GM21576 (cell line): ENCODE measurements around the gene UBR3.
"Not testable (repeated sequence)": the region's sequence is repeated elsewhere in the genome, so short reads cannot be mapped to it uniquely, and the experiment has no call there.

Experiments used
- ATAC-seq: cut with Tn5 transposase; IDR thresholded peaks from one replicate; pipeline ENCODE4 v1.9.1; 2021; ENCODE audit warnings: mild to moderate bottlenecking, moderate library complexity; ENCODE audit not compliant: unreplicated experiment

The UBR3 gene, protein sequence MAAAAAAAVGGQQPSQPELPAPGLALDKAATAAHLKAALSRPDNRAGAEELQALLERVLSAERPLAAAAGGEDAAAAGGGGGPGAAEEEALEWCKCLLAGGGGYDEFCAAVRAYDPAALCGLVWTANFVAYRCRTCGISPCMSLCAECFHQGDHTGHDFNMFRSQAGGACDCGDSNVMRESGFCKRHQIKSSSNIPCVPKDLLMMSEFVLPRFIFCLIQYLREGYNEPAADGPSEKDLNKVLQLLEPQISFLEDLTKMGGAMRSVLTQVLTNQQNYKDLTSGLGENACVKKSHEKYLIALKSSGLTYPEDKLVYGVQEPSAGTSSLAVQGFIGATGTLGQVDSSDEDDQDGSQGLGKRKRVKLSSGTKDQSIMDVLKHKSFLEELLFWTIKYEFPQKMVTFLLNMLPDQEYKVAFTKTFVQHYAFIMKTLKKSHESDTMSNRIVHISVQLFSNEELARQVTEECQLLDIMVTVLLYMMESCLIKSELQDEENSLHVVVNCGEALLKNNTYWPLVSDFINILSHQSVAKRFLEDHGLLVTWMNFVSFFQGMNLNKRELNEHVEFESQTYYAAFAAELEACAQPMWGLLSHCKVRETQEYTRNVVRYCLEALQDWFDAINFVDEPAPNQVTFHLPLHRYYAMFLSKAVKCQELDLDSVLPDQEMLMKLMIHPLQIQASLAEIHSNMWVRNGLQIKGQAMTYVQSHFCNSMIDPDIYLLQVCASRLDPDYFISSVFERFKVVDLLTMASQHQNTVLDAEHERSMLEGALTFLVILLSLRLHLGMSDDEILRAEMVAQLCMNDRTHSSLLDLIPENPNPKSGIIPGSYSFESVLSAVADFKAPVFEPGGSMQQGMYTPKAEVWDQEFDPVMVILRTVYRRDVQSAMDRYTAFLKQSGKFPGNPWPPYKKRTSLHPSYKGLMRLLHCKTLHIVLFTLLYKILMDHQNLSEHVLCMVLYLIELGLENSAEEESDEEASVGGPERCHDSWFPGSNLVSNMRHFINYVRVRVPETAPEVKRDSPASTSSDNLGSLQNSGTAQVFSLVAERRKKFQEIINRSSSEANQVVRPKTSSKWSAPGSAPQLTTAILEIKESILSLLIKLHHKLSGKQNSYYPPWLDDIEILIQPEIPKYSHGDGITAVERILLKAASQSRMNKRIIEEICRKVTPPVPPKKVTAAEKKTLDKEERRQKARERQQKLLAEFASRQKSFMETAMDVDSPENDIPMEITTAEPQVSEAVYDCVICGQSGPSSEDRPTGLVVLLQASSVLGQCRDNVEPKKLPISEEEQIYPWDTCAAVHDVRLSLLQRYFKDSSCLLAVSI (N-terminal part only)

DNA sequence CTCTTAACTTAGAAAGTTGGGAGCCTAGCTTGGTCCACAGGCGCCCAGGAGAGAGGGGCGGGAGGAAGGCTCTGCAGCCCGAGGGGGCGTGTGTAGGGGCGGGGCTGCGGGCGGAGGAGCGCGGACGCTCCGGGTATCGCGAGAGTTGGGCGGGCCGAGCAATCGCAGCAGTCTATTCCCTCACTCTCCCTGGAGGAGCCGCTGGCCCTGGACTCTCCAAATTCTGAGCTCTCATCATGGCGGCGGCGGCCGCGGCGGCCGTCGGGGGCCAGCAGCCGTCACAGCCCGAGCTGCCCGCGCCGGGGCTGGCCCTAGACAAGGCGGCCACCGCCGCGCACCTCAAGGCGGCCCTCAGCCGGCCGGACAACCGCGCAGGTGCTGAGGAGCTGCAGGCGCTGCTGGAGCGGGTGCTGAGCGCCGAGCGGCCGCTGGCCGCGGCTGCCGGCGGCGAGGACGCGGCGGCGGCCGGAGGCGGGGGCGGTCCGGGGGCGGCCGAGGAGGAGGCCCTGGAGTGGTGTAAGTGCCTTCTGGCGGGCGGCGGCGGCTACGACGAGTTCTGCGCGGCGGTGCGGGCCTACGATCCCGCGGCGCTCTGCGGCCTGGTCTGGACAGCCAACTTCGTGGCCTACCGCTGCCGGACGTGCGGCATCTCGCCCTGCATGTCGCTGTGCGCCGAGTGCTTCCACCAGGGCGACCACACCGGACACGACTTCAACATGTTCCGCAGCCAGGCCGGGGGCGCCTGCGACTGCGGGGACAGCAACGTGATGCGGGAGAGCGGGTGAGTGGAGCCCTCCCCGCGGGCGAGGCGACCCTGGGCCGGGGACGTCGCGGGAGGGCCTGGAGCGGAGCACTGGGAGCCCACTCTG lies at the start of gene UBR3:
TSS of gene UBR3 (plus strand) at position 183 of the 869 bp plus-strand sequence. CDS start at position 237, 54 bp downstream.
- ATAC-seq: peak; percentile 83

DNA sequence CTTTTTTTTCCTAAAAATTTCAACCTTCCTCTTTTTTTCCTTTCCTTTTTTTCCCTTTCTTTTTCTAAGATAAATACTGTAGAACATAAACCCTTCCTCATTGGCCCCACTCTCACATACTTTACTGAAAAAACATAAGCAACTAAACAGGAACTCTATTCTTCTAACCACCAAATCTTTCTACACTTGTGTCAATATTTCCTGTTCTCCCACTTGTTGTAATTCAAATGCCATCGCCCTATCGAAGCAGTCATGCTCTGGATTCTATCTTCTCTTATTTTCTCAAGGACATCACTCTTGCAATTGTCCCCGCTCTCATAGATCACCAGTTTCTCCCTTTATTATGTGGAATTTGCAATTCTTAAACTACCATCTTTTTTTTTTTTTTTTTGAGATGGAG lies 48.8 kb upstream of the UBR3 start:
- ATAC-seq: no peak

DNA sequence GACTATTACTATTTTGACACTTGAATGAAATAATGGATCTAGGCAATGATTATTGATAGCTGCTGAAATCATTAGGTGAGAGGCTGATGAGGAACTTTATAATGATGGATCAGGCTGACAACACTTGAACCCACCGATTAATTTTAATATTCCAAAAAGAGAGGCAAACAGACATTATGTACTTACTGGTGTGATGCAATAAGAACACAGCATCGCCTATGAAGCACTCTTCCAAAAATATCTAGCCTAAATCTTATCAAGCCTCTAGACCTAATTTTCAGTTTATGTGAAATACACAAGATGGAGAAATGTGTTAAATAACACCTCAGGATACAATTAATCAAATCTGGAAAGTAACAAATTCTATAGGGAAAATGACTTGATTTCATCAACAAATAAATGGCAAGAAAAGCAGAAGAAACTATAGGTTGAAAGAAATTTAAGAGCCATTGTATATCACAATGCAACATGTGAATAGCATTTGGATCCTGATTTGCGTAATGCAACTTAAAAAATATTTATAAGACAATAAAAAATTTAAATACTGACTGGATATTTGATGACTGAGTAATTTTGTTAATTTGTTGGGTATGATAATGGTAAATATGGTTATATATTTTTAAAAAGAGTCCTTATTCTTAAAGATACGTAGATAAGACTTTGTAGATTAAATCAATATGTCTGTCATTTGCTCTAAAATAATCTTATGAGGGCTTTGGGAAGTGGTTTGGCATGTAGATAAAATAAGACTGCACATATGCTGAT lies 45.8 kb upstream of the UBR3 start:
- ATAC-seq: no peak

DNA sequence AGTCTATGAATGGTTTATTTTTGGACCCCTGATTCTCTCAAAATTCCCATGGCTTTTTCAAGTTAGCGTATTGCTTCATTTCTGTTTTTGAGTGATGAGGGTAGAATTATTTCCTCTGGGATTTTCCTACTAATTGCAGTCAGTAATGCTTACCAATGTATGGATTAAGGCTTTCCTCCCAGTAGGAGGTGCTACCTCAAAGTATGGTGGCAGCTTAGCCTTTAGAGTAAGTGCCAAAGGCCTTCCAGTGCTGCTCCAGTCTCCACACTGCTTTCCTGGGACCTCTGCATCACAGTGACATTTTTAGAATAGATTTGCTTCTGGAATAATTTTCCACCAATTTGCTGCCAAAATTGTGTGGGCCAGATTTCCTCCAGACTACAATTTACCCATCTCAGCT lies 44.7 kb upstream of the UBR3 start:
- ATAC-seq: no peak

DNA sequence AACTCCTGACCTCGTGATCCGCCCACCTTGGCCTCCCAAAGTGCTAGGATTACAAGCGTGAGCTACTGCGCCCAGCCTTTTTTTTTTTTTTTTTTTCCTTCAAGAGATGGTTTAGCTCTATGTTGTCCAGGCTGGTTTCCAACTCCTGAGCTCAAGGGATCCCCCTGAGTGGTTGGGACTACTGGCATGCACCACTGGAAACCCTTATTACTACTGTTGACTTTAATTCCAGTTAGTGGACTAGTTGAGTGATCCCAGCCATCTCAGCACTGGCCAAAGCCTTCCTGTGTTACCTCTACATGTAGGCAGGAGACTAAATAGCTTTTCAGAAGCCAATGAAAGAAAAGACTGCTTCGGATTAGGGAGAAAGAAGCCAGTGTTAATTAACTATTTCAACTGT lies 36.7 kb upstream of the UBR3 start:
- ATAC-seq: no peak

DNA sequence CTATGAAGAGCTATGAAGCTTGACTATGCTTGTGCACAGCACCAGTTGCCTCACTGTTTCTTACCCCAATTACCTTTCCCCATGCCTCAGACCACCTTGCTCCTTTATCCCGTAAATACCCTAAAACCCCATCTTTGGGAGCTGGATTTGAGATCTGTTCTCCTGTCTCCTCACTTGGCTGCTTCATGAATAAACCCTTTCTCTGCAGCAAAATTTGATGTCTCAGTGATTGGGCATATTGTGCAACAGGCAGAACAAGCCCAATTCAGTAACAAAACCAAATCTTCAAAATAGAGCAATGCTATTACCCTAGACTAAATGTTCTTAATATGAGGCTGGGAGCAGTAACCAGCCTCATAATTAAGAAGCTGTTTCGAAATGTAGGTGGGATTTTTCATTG lies 32.1 kb upstream of the UBR3 start:
- no peak for ATAC-seq

DNA sequence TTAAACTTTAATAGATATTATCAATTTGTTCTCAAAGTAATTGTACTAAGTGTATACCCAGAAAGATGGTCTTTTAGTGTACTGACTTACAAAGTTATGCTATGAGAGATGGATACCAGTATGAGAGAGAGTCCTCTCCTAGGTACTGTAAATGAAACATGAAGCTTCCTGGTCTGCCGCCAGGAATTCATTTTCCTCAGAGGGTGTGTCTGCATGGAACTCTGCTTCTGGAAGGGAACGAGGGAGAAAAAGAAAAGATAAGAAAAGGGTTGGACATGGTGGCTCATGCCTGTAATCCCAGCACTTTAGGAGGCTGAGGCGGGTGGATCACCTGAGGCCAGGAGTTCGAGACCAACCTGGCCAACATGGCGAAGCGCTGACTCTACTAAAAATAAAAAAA lies 30.8 kb upstream of the UBR3 start:
- ATAC-seq: no peak

DNA sequence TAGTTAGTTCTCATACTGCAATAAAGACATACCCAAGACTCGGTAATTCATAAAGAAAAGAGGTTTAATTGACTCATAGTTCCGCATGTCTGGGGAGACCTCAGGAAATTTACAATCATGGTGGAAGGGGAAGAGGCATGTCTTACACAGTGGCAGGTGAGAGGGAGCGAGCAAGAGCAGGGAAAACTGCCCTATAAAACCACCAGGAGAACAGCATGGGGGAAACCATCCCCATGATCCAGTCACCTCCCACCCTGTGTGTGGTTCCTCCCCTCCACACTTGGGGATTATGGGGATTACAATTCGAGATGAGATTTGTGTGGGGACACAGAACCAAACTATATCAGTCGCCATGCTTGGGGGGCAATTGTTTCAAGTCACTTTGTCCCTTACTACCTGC lies 29.7 kb upstream of the UBR3 start:
- ATAC-seq: no peak

DNA sequence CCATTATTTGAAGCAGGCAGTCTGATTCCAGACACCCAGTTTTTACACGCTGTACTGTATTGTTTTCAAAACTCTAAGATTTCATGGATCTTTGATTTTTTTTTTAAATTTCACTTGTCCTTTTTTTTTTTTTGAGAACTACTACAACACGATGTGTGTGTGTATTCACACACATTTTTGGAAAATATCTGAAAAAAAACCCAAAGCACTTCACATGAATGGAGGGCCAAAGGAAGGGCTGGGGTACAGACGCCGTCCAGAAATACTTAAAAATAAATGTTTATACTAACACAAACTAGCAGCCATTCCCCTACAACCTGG lies 28.9 kb upstream of the UBR3 start:
- peak; percentile 1 for ATAC-seq

DNA sequence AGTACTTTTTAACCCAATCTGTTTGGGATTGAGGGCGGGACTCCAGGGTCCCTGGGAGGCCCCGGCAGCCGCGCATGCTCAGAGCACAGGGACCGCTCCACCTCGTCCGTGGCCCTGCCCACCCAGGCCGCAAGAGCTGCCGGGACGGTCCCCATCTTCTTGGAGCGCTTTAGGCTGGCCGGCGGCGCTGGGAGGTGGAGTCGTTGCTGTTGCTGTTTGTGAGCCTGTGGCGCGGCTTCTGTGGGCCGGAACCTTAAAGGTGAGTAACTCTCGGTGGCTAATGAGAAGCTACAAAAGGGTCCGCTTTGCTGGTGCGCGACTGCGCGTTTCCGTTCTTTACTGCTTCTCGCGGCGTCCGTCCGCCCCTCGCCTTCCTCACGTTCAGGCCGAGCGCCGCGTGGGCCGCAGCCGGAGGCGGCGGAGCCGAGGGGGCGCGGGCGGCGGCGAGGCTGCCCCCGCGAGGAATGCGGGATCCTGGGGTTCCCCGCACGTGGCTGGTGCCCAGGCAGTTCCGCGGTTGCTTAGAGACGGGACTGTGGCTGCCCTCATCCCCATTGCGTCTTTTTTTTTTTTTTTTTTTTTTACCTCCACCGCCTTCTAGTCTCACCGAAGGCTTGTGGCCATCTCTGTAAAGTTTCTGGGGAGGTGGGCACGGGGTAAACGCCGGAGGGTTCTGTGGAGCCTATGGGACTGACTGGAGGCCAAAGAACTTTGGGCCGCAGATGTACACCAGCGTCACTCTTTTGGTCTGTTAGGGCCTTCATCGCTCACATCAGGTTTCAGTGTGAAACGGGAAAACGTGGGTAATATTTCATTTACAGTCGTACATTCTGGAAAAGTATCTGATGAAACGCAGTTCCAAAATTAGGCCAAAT lies 28.3 kb upstream of the UBR3 start, which contains the start of gene SSB:
TSS of gene SSB (plus strand) at position 154 of the 875 bp plus-strand sequence. CDS start 2,090 bp downstream, outside the sequence.
- ATAC-seq: peak; percentile 94

DNA sequence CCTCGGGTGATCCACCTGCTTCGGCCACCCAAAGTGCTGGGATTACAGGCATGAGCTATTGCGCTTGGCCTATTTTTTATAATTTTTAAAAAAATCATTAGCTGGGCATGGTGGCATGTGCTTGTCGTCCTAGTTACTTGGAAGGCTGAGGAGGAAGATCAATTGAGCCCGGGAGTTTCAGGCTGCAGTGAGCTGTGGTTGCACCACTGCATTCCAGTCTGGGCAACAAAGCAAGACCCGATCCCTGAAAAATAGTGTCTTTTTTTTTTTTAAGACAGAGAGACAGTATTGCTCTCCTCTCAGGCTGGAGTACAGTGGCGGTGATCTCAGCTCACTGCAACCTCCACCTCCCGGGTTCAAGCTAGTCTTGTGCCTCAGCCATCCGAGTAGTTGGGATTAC lies 23.8 kb upstream of the UBR3 start:
- no peak for ATAC-seq

DNA sequence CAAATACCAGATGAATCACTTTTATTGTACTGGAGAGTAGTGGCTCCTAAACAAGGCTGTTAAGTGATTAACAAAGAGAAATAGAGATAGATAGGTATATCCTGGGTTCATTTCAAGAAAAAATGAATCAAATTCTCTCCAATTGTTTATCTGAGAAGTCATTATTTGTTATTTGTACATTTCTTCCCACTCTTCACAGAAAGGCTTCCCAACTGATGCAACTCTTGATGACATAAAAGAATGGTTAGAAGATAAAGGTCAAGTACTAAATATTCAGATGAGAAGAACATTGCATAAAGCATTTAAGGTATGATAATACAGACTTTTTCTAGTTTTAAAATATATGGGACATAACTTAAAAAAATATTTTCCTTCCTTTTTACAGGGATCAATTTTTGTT lies 20.7 kb upstream of the UBR3 start:
- no peak for ATAC-seq

DNA sequence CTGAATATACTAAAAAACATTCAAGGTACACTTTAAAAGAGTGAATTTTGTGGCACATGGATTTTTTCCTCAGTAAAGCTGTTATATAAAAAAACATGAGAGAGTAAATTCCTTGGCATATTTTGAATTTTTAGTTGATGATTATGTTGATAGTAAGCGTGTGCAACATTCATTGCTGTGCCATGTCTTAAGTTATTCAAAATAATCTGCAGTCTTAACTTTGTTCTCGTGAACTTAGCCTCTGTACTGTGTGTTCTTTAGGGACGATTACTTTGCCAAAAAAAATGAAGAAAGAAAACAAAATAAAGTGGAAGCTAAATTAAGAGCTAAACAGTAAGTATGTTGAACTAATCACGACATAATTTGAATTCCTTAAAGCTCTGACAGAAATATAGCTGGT lies 19.0 kb upstream of the UBR3 start:
- no peak for ATAC-seq

DNA sequence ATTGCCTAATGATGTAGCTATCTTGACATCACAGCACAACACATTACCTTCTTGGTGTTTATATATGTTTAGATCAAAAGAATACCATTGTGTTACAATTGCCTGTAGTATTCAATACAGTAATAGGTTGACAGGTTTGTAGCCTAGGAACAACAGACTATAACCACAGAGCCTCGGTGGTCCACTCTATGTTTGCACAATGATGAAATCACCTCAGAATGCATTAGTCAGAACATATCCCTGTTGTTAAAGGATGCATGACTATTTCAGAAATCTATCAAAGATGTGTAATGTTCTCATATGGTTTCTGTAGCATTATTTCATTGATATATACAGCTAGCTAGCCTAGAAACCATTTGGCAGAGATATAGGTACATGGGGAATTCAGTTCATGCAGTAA lies 11.4 kb upstream of the UBR3 start:
- no peak for ATAC-seq

DNA sequence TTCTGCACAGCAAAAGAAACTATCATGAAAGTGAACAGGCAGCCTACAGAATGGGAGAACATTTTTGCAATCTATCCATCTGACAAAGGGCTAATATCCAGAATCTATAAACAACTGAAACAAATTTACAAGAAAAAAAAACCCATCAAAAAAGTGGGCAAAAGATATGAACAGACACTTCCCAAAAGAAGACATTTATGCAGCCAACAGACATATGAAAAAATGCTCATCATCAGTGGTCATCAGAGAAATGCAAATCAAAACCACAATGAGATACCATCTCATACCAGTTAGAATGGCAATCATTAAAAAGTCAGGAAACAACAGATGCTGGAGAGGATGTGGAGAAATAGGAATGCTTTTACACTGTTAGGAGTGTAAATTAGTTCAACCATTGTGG lies 10.3 kb upstream of the UBR3 start:
- not testable (repeated sequence) for ATAC-seq

DNA sequence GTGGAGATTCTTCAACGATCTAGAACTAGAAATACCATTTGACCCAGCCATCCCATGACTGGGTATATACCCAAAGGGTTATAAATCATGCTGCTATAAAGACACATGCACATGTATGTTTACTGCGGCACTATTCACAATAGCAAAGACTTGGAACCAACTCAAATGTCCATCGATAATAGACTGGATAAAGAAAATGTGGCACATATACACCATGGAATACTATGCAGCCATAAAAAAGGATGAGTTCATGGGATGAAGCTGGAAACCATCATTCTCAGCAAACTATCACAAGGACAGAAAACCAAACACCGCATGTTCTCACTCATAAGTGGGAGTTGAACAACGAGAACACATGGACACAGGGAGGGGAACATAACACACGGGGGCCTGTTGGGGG lies 9.9 kb upstream of the UBR3 start:
- not testable (repeated sequence) for ATAC-seq

DNA sequence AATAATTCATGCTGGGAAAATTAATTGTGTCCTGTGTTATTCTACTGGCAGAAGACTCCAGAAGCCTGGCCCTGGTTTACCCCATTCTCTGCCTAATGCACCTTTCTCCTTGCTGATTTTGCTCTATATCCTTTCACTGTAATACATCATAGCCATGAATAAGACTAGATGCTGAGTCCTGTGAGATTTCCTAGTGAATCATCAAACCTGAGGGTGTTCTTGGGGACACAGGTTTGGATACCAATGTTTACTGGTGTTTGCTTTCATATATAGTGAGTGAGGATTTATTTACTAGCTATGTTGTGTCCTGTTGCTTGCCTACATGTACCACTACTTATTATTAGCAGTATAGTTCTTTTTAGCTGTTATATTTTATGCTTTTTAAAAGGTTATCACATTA lies 9.0 kb upstream of the UBR3 start:
- ATAC-seq: no peak

DNA sequence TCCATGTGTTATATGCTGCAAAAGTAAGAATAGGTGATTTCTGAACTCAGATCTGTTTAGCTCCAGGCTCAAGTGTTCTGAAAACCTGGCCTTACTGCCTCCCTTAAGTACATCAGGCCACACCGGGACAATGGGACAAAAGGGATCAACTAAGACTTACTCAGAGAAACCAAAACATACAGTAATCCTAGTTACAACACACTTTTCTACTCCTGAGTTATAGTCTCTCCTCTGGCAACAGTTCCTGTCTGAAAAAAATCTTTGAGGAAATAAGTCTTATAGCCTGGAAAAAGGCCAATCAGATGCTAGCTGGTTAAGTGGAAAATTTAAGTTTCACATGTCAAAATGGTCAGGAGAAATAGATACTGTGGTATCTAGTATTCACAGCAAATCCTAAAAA lies 8.1 kb upstream of the UBR3 start:
- ATAC-seq: no peak

DNA sequence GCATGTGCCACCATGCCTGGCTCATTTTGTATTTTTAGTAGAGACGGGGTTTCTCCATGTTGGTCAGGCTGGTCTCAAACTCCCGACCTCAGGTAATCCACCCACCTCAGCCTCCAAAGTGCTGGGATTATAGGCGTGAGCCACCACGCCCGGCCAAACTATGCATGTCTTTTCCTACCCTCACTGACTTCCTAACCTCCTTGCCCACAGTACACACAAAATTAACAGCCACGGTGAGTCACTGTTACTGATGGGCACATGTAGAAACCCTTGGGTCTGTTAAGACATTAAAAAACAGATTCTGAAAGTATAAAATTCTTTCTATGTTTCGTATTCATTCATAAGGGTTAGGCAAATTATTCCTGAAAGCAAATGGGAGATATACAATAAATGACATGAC lies 7.2 kb upstream of the UBR3 start:
- not testable (repeated sequence) for ATAC-seq
